BE2C (cell line): ENCODE data around the gene EID3.

Experiments
- DNase-seq: peaks from one replicate; pipeline ENCODE4 v3.0.0-alpha.2; 2020
- H3K27me3 ChIP-seq: fragments of 250-450 bp; sonication (Bioruptor Pico); 2 replicates; pipeline ENCODE4 v1.5.1; 2020; ENCODE audit warnings: mild to moderate bottlenecking
- H3K36me3 ChIP-seq: fragments of 250-450 bp; sonication (Bioruptor Pico); 2 replicates; pipeline ENCODE4 v1.5.1; 2020; ENCODE audit warnings: mild to moderate bottlenecking
- H3K4me1 ChIP-seq: fragments of 250-450 bp; sonication (Bioruptor Pico); 2 replicates; pipeline ENCODE4 v1.5.1; 2020
- H3K4me3 ChIP-seq: 2 replicates; pipeline ENCODE4 v1.5.1; 2011; ENCODE audit warnings: low read depth, low read length
- H3K9me3 ChIP-seq: fragments of 250-450 bp; sonication (Bioruptor Pico); 2 replicates; pipeline ENCODE4 v1.5.1; 2020
- TF ChIP-seq, protein P1 (sequence below): IDR thresholded peaks from 2 replicates; pipeline ENCODE4 v1.5.1; 2012; ENCODE audit warnings: mild to moderate bottlenecking, low read depth, low read length

EID3 gene

GRCh38 chr12:104297477-104298113, 5.9 kb upstream of the EID3 start:
- Histone ChIP-seq H3K4me3 (no peak overlapping the region), H3K4me1 (no peaks in the 10 kb centered on the region; the same call in 1 of the 2 replicates), H3K36me3 (peaks cover 76% of the 10 kb centered on the region), H3K9me3 (no peaks in the 10 kb centered on the region), H3K27me3 (no peaks in the 10 kb centered on the region)
- TF ChIP-seq, protein P1, sequence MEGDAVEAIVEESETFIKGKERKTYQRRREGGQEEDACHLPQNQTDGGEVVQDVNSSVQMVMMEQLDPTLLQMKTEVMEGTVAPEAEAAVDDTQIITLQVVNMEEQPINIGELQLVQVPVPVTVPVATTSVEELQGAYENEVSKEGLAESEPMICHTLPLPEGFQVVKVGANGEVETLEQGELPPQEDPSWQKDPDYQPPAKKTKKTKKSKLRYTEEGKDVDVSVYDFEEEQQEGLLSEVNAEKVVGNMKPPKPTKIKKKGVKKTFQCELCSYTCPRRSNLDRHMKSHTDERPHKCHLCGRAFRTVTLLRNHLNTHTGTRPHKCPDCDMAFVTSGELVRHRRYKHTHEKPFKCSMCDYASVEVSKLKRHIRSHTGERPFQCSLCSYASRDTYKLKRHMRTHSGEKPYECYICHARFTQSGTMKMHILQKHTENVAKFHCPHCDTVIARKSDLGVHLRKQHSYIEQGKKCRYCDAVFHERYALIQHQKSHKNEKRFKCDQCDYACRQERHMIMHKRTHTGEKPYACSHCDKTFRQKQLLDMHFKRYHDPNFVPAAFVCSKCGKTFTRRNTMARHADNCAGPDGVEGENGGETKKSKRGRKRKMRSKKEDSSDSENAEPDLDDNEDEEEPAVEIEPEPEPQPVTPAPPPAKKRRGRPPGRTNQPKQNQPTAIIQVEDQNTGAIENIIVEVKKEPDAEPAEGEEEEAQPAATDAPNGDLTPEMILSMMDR, result no peak
- no peak for DNase-seq

DNA sequence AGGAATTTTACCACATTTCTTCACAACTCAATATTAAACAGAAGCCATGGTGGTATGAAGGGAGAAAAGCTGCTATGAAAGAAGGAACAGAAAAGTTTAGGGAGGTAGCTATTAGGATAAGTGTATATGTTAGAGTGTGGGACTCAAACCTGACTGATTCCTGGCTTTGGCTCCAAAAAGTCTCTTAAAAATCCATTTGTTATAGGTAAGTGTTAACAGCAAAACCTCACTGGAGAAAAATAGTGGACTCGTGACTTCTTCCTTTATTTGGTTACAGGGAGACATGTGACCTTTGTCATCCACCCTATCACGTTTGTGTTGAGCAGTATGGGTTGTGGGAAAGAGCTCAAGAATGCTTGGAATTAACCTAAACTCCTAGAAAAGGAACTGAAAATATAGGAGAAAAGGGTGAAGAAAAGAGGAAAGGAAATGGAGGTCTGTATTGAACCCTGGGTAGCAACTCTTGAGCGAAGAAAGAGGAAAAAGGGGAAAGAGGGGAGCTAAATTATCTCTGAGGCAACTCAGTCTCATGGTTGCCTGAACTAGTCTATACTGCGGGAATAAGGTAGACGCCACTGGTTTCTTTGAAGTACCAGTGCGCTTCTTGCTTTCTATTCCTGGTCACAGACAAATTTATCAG, 3.6 kb upstream of the EID3 start:
- no peak for DNase-seq
- Histone ChIP-seq H3K4me3 (no peak overlapping the region), H3K9me3 (no peaks in the 10 kb centered on the region), H3K27me3 (no peaks in the 10 kb centered on the region), H3K4me1 (no peaks in the 10 kb centered on the region; the same call in 1 of the 2 replicates), H3K36me3 (peaks cover 79% of the 10 kb centered on the region)
- TF ChIP-seq, protein P1, result no peak

DNA sequence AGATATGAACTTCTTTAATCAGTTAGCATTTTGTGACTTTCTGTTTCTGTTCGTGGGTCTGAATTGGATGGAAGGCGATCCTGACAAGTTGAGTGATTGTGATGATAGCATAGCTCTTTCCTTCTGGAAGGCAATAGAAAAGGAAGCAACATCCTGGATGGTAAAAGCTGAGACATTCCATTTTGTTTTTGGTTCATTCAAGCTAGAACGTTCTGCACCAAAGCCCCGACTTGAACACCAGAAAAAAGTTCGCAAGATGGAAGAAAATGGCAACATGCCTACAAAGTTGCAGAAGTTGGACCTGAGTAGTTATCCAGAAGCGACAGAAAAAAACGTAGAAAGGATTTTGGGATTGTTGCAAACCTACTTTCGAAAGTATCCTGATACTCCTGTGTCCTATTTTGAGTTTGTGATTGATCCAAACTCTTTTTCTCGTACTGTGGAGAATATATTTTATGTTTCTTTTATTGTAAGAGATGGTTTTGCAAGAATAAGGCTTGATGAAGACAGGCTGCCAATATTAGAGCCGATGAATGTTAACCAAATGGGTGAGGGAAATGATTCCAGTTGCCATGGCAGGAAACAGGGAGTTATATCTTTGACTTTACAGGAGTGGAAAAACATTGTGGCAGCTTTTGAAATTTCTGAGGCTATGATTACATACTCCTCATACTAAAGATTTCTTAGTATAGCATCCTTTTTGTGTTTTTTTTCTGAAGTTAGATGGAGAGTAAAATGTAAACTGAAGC, 896 bp downstream of the EID3 start:
- Histone ChIP-seq H3K9me3 (no peaks in the 10 kb centered on the region), H3K4me3 (no peak overlapping the region), H3K4me1 (peaks cover 4% of the 10 kb centered on the region; the same call in 1 of the 2 replicates), H3K27me3 (no peaks in the 10 kb centered on the region), H3K36me3 (peaks cover 41% of the 10 kb centered on the region)
- TF ChIP-seq, protein P1, result no peak
- no peak for DNase-seq

GRCh38 chr12:104305349-104305748, 1.8 kb downstream of the EID3 start:
- Histone ChIP-seq H3K4me3 (no peak overlapping the region), H3K9me3 (no peaks in the 10 kb centered on the region), H3K27me3 (no peaks in the 10 kb centered on the region), H3K4me1 (peaks cover 4% of the 10 kb centered on the region; the same call in 1 of the 2 replicates), H3K36me3 (peaks cover 39% of the 10 kb centered on the region)
- no peak for DNase-seq
- TF ChIP-seq, protein P1, result no peak

DNA sequence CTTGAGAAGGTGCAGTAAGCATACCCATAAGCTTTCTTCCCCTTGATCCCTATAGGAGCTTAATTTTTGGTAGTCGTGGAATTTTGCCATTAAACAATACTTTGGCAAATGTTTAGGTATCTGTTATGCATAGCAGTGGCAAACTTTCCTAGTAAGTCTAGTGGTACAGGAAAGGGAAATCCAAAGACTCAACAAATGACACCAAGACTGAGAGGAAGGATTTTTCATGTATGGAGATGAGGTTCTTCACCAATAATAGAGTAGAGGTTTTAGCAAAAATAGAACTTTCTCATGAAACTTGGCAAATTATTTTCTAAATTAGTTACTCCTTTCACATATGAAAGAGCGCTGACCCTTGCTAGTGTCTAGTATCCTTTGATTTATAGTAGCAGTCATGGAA, 2.8 kb downstream of the EID3 start:
- DNase-seq, result no peak
- H3K4me3 ChIP-seq, result no peak overlapping the region
- peaks cover 4% of the 10 kb centered on the region; the same call in 1 of the 2 replicates for H3K4me1 ChIP-seq
- H3K27me3 ChIP-seq, result no peaks in the 10 kb centered on the region
- no peaks in the 10 kb centered on the region for H3K9me3 ChIP-seq
- TF ChIP-seq, protein P1, result no peak
- H3K36me3 ChIP-seq, result peaks cover 43% of the 10 kb centered on the region
